Globus pallidus (tissue), 1 donor: Measurements from ENCODE around the gene C1QL4.
A peak's percentile ranks its signal among the peaks of the same experiment; 100 is the strongest.
"Not testable (repeated sequence)": the region's sequence is repeated elsewhere in the genome, so short reads cannot be mapped to it uniquely, and the experiment has no call there.

Source experiments
- DNase-seq: peaks from one replicate; pipeline ENCODE4 v3.0.0-alpha.2; 2015; ENCODE audit warnings: low spot score

The C1QL4 gene

DNA sequence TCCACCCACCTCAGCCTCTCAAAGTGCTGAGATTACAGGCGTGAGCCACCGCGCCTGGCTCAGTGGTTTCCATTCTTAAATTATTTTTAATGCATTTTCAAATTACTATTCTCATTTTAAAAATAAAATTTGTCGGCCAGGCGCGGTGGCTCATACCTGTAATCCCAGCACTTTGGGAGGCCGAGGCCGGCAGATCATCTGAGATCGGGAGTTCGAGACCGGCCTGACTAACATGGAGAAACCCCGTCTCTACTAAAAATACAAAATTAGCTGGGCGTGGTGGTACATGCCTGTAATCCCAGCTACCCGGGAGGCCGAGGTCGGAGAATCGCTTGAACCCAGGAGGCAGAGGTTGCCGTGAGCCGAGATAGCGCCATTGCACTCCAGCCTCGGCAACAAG is 3.2 kb downstream of the C1QL4 start:
- not testable (repeated sequence) for DNase-seq

DNA sequence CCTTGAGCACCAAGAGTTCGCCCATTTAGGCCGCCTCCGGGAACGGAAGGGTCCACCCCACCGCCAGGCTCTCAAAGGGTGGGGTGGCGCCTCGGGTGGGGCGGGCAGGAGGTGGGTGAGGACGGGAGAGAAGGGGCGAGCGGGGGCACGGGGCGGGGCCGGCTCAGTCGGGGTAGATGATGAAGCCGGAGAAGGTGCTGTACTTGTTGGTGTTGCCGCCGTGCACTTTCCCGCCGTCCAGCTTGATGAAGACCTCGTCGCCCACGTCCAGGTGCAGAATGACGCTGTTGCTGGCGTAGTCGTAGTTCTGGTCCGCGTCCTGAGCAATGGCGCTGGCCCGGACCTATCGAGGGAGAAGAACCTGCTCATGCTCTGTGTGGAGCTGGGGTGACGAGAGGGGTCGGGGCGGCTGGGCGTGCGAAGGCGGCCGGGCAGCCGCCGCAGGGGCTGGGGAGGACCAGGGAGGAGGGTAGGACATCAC is 4.1 kb downstream of the C1QL4 start:
- no peak for DNase-seq

DNA sequence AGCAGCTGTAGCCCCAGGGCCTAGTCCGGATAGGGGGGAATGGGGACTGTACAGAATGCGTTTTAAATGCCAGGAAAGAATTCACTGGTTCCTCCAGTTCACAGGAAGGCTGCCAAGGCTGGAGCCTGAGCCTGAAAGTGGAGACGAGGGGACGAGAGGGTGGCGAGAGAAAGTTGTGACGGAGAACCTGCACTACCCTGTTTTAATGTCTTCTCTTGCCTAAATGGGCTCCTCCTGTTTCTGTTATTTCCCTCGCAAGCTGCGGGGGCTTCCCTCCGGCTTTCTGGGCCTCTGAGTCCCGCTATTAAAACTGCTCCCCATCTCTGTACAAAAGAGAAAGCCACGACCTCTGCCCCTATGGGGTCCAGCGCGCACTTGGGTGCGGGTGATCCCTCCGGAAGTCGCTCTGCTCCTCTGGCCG is 4.5 kb downstream of the C1QL4 start:
- no peak for DNase-seq

DNA sequence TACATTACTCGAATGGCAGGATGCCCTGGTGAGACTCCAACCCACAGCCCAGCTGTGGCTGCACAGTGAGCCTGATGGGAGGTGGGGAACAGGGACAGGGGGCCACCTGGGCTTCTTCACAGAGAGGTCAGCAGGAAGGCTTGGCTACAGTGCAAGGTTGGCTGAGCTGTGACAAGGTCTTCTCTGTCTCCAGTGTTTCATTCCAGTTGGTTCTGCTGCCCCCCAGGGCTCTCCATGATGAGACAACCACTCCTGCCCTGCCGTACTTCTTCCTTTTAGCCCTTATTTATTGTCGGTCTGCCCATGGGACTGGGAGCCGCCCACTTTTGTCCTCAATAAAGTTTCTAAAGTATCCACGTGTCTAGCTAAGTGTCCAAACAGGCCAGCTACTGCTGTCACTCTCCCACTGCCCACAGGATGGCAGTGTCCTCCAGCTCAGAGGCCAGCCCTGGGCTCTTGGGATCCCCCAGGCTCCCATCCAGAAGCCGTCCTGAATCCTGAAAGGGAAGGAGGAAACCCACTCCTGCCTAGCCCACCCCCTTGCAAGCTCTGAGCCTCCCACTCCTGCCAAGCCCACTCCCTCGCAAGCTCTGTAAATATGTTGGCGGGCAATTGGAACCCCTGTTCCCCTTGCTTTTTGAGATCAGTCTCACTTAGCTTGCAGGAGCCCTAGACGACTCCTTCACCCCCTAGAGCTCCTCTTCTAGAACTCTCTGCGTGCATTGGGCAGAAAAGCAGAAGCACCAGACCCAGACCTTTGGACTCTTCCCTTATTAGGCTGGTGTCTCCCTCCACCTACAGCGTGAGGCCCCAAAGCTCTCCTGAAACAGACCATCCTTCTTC is 5.4 kb downstream of the C1QL4 start:
- peak; percentile 68 for DNase-seq

DNA sequence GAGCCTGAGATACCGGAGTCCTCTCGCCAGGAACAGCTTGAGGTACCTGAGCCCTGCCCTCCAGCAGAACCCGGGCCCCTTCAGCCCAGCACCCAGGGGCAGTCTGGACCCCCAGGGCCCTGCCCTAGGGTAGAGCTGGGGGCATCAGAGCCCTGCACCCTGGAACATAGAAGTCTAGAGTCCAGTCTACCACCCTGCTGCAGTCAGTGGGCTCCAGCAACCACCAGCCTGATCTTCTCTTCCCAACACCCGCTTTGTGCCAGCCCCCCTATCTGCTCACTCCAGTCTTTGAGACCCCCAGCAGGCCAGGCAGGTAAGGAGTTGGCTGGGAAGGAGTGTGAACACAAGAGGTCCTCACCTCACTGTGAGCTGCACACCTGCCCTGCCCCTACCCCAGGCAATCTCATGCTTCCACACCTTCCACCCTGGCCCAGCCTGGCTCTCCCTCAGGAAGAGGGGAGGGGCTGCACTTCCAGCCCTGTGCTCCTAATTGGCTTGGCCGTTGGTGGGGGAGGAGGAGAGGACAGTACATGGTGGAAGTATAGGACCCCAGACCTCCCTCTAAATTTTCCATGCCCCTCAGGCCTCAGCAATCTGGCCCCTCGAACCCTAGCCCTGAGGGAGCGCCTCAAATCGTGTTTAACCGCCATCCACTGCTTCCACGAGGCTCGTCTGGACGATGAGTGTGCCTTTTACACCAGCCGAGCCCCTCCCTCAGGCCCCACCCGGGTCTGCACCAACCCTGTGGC is 6.2 kb downstream of the C1QL4 start:
- no peak for DNase-seq

DNA sequence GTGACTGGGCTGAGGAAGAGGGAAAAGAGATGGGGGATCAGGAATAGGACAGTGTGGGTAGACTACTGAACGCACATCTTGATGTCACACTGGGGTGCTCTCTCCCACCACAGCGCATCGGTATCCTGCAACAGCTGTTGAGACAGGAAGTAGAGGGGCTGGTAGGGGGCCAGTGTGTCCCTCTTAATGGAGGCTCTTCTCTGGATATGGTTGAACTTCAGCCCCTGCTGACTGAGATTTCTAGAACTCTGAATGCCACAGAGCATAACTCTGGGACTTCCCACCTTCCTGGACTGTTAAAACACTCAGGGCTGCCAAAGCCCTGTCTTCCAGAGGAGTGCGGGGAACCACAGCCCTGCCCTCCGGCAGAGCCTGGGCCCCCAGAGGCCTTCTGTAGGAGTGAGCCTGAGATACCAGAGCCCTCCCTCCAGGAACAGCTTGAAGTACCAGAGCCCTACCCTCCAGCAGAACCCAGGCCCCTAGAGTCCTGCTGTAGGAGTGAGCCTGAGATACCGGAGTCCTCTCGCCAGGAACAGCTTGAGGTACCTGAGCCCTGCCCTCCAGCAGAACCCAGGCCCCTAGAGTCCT is 6.9 kb downstream of the C1QL4 start:
- no peak for DNase-seq

DNA sequence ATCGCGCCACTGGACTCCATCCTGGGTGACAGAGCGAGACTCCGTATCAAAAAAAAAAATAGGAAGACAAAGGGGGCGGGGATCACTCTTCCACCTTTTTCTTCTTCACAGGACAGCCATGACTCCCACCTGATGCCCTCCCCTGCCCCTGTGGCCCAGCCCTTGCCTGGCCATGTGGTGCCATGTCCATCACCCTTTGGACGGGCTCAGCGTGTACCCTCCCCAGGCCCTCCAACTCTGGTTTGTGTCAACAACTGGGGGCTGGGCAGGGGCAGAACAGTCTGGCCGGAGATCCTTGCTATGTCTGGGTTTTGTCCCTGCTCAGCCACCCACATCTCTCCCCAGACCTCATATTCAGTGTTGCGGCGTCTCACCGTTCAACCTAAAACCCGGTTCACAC is 8.2 kb downstream of the C1QL4 start:
- DNase-seq: no peak

DNA sequence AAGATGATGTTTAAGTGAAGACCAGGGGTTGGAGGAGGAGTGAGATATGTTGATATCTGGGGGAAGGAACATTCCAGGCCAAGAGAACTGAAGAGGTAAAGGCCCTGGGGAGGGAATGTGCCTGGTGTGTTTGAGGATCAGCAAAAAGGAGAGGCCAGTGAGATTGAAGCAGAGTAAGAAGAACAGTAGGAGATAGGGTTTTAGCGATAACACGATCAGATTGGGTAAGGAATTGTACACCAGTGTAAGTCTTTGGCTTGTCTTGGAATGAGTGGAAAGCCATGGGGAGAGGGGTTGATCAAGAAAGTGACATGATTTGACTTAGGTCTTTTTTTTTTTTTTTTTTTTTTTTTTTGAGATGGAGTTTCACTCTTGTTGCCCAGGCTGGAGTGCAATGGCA is 9.1 kb downstream of the C1QL4 start:
- no peak for DNase-seq

DNA sequence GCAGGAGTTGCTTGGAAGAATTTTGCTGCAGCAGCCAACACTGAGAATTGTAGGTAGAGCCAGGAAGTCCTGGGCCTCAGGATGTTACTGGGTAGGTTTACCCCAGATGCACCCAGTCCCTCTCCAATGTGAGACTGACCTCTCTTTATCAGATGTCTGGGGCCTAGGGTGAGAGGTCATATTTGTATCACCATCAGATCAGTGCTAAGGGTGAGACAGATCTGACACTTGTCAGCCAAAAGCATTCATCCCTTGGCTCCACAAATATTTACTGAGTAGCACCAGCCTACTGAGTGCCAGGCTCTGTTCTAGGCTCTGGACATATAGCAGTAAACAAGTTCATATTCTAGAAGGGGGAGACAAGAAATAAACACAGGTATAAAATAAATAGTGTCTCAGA is 9.6 kb downstream of the C1QL4 start:
- DNase-seq: no peak

DNA sequence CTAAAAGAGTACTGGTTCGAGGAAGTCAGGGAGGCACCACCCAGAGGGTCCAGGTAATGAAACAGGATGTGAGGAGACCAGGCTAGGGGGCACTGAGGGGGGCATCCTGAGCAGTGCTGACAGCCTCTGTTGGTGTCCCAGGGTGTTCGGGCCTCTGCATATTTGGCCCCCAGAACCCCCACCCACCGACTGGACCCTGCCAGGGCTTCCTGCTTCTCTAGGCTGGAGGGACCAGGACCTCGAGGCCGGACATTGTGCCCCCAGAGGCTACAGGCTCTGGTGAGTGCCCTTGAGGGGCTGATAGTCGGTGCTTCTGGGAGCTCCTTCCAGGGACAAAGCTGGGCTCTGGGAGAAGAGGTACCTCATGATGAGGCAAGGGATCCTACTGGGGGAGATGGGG is 11.4 kb downstream of the C1QL4 start:
- no peak for DNase-seq

DNA sequence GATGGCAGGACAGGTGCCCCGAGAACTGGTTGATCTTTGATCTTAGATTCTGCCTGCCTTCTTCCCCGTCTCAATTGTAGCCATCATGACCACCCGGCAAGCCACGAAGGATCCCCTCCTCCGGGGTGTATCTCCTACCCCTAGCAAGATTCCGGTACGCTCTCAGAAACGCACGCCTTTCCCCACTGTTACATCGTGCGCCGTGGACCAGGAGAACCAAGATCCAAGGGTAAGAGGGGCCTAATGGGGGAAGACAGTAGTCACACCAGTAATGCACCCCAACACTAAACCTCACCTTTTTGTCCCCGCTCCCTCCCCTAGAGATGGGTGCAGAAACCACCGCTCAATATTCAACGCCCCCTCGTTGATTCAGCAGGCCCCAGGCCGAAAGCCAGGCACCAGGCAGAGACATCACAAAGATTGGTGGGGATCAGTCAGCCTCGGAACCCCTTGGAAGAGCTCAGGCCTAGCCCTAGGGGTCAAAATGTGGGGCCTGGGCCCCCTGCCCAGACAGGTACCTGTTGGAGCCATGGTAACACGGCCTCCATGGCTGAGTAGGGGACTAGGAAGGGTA is 13.4 kb downstream of the C1QL4 start:
- no peak for DNase-seq

DNA sequence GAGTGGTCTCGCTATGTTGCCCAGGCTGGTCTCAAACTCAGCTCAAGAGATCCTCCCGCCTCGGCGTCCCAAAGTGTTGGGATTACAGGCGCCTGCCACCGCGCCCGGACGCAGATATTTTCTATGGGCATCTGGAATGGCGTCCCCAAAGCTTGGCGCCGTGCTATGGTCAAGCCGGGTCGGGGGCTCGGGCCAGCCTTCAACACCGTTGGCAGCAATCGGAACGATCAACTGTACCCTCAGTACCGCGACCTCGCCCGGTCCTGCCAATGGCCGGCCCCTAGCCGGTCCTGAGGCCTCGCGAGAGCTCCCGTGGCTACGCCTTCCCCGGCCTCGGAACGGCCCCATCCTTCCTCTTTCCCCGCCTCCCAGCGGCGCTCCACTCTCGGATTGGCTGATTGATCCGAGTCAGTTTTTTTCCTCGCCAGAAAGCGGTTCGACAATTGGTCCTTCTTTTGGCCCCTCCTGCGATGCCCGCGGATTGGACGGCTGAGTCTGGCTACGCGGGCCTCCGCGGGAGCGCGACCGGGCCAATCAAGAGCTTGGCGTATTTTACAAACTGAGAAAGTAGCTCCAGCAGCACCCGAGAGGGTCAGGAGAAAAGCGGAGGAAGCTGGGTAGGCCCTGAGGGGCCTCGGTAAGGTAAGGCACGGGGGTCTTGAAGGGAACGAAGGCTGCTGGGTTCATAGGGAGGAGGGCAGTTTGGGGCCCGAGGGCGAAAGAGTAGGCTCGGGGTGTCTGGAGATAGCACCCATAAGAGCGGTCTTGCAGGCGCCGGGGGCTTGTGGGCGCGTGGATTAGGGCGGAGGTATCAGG is 14.1 kb downstream of the C1QL4 start, which contains the start of gene TROAP:
TROAP (plus strand) TSS at position 548 of the 816 bp plus-strand sequence. CDS start 354 bp downstream, outside the sequence.
- peak; percentile 98 for DNase-seq

DNA sequence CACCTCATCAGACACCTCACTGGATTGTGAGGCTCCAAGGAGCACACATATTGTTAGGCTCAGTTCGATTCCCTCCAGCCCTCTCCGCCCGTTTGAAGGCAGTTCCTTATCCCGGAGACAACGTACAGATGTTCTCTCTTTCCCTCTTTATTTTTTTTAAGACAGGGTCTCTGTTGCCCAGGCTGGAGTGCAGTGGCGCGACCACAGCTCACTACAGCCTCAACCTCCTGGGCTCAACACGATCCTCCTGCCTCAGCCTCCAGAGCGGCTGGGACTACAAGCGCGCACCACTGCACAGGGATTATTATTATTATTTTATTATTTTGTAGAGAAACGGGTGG is 14.7 kb downstream of the C1QL4 start:
- DNase-seq: no peak

DNA sequence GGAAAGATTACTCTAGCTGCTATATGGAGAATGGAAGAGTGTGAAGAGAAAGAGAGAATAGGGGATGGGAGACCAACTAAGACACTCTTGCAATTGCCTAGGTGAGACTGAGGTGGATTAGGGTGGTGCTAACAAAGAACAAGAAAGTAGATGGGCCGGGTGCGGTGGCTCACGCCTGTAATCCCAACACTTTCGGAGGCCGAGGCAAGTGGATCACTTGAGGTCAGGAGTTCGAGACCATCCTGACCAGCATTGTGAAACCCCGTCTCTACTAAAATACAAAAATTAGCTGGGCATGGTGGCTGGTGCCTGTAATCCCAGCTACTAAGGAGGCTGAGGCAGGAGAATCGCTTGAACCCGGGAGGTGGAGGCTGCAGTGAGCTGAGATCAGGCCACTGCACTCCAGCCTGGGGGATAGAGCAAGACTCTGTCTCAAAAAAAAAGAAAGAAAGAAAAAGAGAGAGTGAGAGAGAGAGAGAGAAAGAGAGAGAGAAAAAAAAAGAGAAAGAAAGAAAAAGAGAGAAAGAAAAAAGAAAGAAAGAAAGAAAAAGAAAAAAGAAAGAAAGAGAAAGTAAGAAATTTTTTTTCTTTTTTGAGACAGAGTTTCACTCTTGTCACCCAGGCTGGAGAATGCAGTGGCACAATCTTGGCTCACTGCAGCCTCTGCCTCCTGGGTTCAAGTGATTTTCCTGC is 16.4 kb downstream of the C1QL4 start:
- DNase-seq: not testable (repeated sequence)

DNA sequence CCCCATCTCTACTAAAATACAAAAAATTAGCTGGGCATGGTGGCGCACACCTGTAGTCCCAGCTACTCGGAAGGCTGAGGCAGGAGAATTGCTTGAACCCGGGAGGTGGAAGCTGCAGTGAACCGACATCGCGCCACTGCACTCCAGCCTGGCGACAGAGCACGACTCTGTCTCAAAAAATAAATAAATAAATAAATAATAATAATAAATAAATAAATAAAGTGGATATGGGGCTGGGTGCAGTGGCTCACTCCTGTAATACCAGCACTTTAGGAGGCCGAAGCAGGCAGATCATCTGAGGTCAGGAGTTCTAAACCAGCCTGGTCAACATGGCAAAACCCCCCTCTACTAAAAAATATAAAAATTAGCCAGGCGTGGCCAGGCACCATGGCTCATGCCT is 19.9 kb downstream of the C1QL4 start:
- not testable (repeated sequence) for DNase-seq

DNA sequence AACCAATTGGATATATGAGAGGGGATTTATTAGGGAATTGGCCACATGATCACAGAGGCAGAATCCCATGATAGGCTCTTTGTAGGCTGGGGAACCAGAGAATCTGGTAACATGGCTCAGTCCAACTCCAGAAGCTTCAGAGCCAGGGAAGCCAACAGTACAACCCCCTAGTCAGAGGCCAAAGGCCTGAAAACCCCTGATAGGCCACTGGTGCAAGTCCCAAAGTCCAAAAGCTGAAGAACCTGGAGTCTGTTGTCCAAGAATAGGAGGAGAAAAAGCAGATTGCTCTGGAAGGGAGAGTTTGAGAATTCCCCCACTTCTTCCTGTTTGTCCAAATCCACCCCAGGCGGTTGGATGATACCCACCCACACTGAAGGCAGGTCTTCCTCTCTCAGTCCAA is 22.2 kb downstream of the C1QL4 start:
- DNase-seq: no peak

DNA sequence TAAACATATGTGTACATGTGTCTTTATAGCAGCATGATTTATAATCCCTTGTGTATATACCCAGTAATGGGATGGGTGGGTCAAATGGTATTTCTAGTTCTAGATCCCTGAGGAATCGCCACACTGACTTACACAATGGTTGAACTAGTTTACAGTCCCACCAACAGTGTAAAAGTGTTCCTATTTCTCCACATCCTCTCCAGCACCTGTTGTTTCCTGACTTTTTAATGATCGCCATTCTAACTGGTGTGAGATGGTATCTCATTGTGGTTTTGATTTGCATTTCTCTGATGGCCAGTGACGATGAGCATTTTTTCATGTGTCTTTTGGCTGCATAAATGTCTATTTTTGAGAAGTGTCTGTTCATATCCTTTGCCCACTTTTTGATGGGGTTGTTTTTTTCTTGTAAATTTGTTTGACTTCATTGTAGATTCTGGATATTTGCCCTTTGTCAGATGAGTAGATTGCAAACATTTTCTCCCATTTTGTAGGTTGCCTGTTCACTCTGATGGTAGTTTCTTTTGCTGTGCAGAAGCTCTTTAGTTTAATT is 26.5 kb downstream of the C1QL4 start:
- not testable (repeated sequence) for DNase-seq

DNA sequence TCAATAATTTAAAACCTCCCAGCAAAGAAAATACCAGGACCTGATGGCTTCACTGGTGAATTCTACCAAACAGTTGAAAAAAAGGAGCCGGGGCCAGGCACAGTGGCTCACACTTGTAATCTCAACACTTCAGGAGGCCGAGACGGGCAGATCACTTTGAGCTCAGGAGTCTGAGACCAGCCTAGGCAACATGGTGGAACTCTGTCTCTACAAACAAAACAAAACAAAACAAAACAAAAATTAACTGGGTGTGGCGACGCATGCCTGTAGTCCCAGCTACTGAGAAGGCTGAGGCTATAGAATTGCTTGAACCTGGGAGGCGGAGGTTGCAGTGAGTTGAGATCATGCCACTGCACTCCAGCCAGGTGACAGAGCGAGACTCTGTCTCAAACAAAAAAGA is 27.6 kb downstream of the C1QL4 start:
- no peak for DNase-seq

DNA sequence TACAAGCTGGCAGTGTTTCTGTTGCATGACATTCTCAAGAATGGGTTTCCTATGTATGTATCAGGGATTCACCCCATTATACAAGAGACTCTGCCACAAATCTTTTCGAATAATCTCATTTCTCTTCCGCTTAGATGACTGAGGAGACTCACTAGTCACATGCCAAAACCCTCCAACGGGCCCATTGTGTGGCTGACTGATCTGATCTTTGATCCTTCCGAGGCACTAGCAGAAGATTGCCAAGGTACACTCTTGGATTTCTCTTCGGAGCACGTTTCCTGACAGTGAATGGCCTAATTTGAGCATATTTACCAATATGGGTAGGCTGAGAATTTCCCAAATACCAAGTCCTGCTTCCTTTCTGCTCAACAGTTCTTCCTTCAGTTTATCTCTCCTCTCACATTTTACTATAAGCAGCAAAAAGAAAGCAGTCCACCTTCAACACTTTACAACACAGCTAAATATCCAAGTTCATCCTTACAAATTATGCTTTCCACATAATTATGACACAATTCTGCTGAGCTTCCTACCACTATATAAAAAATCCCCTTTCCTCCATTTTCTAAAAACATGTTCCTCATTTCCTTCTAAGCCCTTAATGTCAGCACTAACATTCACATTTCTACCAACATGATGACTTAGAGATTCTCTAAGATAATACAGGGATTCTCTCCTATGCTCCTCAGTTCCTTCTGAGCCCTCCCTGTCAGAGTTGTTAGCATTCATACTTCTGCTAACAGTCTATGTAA is 31.1 kb downstream of the C1QL4 start:
- no peak for DNase-seq

DNA sequence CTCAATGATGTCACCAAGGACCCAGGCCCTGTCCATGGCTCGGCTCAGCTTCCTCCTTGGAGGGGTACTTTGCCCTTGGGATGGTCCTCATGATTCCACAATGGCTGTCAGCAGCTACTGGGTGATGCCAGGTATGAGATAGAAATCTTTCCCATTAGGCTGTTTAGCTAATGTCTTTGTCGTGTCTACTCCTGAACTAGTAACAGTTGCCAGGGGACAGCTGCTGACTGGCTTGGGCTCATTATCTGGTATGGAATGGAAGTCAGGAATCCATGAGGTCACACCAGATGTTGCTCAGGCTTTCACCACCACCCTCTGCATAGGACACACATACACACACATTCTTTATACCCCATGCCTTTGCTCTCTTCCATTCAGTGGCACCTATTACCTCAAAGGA is 32.8 kb downstream of the C1QL4 start:
- no peak for DNase-seq
